Trophoblast cell (in vitro differentiated cells and primary cell): ENCODE data around the gene PLCG2.

Source experiments
- DNase-seq, 2 donors: peaks; one replicate each; pipeline ENCODE4 v3.0.0-alpha.2; 2016
- H2AFZ ChIP-seq: 2 replicates; pipeline ENCODE4 v1.6.1; 2013; ENCODE audit warnings: low read length, moderate library complexity, mild to moderate bottlenecking; ENCODE audit not compliant: insufficient read depth, poor library complexity
- H2AK5ac ChIP-seq: 2 replicates; pipeline ENCODE4 v1.6.1; 2013; ENCODE audit warnings: mild to moderate bottlenecking, low read length
- H2BK120ac ChIP-seq: 2 replicates; pipeline ENCODE4 v1.6.1; 2013; ENCODE audit warnings: low read length, mild to moderate bottlenecking, moderate library complexity; ENCODE audit not compliant: insufficient read depth, poor library complexity
- H2BK12ac ChIP-seq: 2 replicates; pipeline ENCODE4 v1.6.1; 2013; ENCODE audit warnings: mild to moderate bottlenecking, low read length, moderate library complexity
- H2BK5ac ChIP-seq: 2 replicates; pipeline ENCODE4 v1.6.1; 2013; ENCODE audit warnings: low read length, low read depth, moderate library complexity, mild to moderate bottlenecking; ENCODE audit not compliant: poor library complexity
- H3K14ac ChIP-seq: 2 replicates; pipeline ENCODE4 v1.6.1; 2013; ENCODE audit warnings: mild to moderate bottlenecking, low read length
- H3K18ac ChIP-seq: 2 replicates; pipeline ENCODE4 v1.6.1; 2013; ENCODE audit warnings: mild to moderate bottlenecking, low read length
- H3K23ac ChIP-seq: 2 replicates; pipeline ENCODE4 v1.6.1; 2013; ENCODE audit warnings: low read length
- H3K27ac ChIP-seq: 2 replicates; pipeline ENCODE4 v1.5.1; 2013; ENCODE audit warnings: low read depth, mild to moderate bottlenecking, inconsistent platforms, low read length, moderate library complexity
- H3K27me3 ChIP-seq: 2 replicates; pipeline ENCODE4 v1.6.1; 2013; ENCODE audit warnings: inconsistent platforms, mild to moderate bottlenecking, low read length, moderate library complexity; ENCODE audit not compliant: insufficient read depth
- H3K36me3 ChIP-seq, 2 experiments: 1 replicate in 1 of 2; 2 replicates in 1 of 2; pipeline ENCODE4 v1.6.1; 2013; ENCODE audit warnings: low read length in 2 of 2, mild to moderate bottlenecking in 2 of 2, moderate library complexity in 1 of 2; ENCODE audit not compliant: insufficient read depth in 2 of 2, control insufficient read depth in 1 of 2
- H3K4ac ChIP-seq: 2 replicates; pipeline ENCODE4 v1.6.1; 2013; ENCODE audit warnings: low read depth, mild to moderate bottlenecking, low read length, moderate library complexity
- H3K4me1 ChIP-seq, 2 experiments: 1 replicate in 1 of 2; 2 replicates in 1 of 2; pipeline ENCODE4 v1.6.1; 2013; ENCODE audit warnings: low read length in 2 of 2, mild to moderate bottlenecking in 2 of 2, moderate library complexity in 1 of 2; ENCODE audit not compliant: insufficient read depth in 2 of 2, control insufficient read depth in 1 of 2
- H3K4me2 ChIP-seq: 2 replicates; pipeline ENCODE4 v1.6.1; 2013; ENCODE audit warnings: inconsistent platforms, mild to moderate bottlenecking, low read length, moderate library complexity
- H3K4me3 ChIP-seq: 2 replicates; pipeline ENCODE4 v1.5.1; 2013; ENCODE audit warnings: mild to moderate bottlenecking, low read depth, low read length, inconsistent platforms
- H3K79me1 ChIP-seq: one replicate; pipeline ENCODE4 v1.6.1; 2013; ENCODE audit warnings: low read length
- H3K79me2 ChIP-seq: 2 replicates; pipeline ENCODE4 v1.6.1; 2013; ENCODE audit warnings: low read length, mild to moderate bottlenecking; ENCODE audit not compliant: control insufficient read depth, insufficient read depth, poor library complexity
- H3K9ac ChIP-seq: 2 replicates; pipeline ENCODE4 v1.6.1; 2013; ENCODE audit warnings: mild to moderate bottlenecking, low read length
- H3K9me3 ChIP-seq: 2 replicates; pipeline ENCODE4 v1.6.1; 2013; ENCODE audit warnings: low read depth, mild to moderate bottlenecking, control low read depth, inconsistent platforms, low read length; ENCODE audit not compliant: insufficient read depth
- H4K12ac ChIP-seq: 2 replicates; pipeline ENCODE4 v1.6.1; 2013; ENCODE audit warnings: low read depth, mild to moderate bottlenecking, low read length, moderate library complexity
- H4K8ac ChIP-seq: 2 replicates; pipeline ENCODE4 v1.6.1; 2013; ENCODE audit warnings: low read depth, mild to moderate bottlenecking, low read length, moderate library complexity
- H4K91ac ChIP-seq: one replicate; pipeline ENCODE4 v1.6.1; 2013; ENCODE audit warnings: low read depth, mild to moderate bottlenecking, low read length, moderate library complexity
- WGBS: extraction: QIAGEN DNeasy Blood & Tissue Kit; methylation state at CpG from one replicate; pipeline ENCODE4 v1.1.7; 2013; ENCODE audit warnings: missing lambda C conversion rate; ENCODE audit not compliant: insufficient read length, insufficient coverage; ENCODE audit errors: extremely low coverage; 5-methylcytosine and 5-hydroxymethylcytosine counted together

PLCG2 gene

GRCh38 chr16:81765111-81765919 lies 13.8 kb upstream of the PLCG2 start:
- H4K8ac ChIP-seq, result no peak overlapping the region
- H3K4ac ChIP-seq, result no peak overlapping the region
- no peak overlapping the region for H3K9ac ChIP-seq
- H3K18ac ChIP-seq, result no peak overlapping the region
- no peaks in the 10 kb centered on the region for H3K27me3 ChIP-seq
- DNase-seq, result no peak
- H3K4me2 ChIP-seq, result no peak overlapping the region
- no peak overlapping the region for H2BK12ac ChIP-seq
- no peaks in the 10 kb centered on the region for H3K79me2 ChIP-seq
- H2AK5ac ChIP-seq, result no peak overlapping the region
- no peaks in the 10 kb centered on the region for H3K36me3 ChIP-seq
- H3K23ac ChIP-seq, result no peak overlapping the region
- H3K9me3 ChIP-seq, result no peaks in the 10 kb centered on the region
- H3K4me1 ChIP-seq, result no peaks in the 10 kb centered on the region
- H3K4me3 ChIP-seq, result no peak overlapping the region
- H3K27ac ChIP-seq, result no peak overlapping the region
- no peak overlapping the region for H3K14ac ChIP-seq
- no peak overlapping the region for H2BK5ac ChIP-seq
- no peak overlapping the region for H2BK120ac ChIP-seq
- H2AFZ ChIP-seq, result no peak overlapping the region
- H3K79me1 ChIP-seq, result no peaks in the 10 kb centered on the region
- no peak overlapping the region for H4K91ac ChIP-seq
- WGBS, result no CpG with 5 or more reads among the region's 11 CpGs
- H4K12ac ChIP-seq, result no peak overlapping the region

GRCh38 chr16:81765969-81766368 lies 13.1 kb upstream of the PLCG2 start:
- Histone ChIP-seq H3K79me1 (no peaks in the 10 kb centered on the region), H3K79me2 (no peaks in the 10 kb centered on the region), H3K9me3 (no peaks in the 10 kb centered on the region), H3K36me3 (no peaks in the 10 kb centered on the region), H2BK5ac (no peak overlapping the region), H3K4me2 (no peak overlapping the region), H3K14ac (no peak overlapping the region), H2BK12ac (no peak overlapping the region), H3K9ac (no peak overlapping the region), H4K91ac (no peak overlapping the region), H3K23ac (no peak overlapping the region), H3K27me3 (no peaks in the 10 kb centered on the region), H3K4ac (no peak overlapping the region), H3K18ac (no peak overlapping the region), H4K12ac (no peak overlapping the region), H3K27ac (no peak overlapping the region), H2AFZ (no peak overlapping the region), H4K8ac (no peak overlapping the region), H2BK120ac (no peak overlapping the region), H3K4me1 (no peaks in the 10 kb centered on the region), H3K4me3 (no peak overlapping the region), H2AK5ac (no peak overlapping the region)
- no peak for DNase-seq

GRCh38 chr16:81767987-81768592 lies 11.0 kb upstream of the PLCG2 start:
- no peaks in the 10 kb centered on the region for H3K79me1 ChIP-seq
- no peak overlapping the region for H3K9ac ChIP-seq
- H3K23ac ChIP-seq, result no peak overlapping the region
- no peak overlapping the region for H3K4me2 ChIP-seq
- no peak for DNase-seq
- H4K8ac ChIP-seq, result no peak overlapping the region
- no peak overlapping the region for H3K14ac ChIP-seq
- no peak overlapping the region for H3K18ac ChIP-seq
- no peak overlapping the region for H2AFZ ChIP-seq
- H3K36me3 ChIP-seq, result no peaks in the 10 kb centered on the region
- no peak overlapping the region for H2BK120ac ChIP-seq
- H3K4ac ChIP-seq, result no peak overlapping the region
- no peaks in the 10 kb centered on the region for H3K27me3 ChIP-seq
- no peaks in the 10 kb centered on the region for H3K9me3 ChIP-seq
- H2BK12ac ChIP-seq, result no peak overlapping the region
- H2AK5ac ChIP-seq, result no peak overlapping the region
- no peak overlapping the region for H3K4me3 ChIP-seq
- H2BK5ac ChIP-seq, result no peak overlapping the region
- H3K27ac ChIP-seq, result no peak overlapping the region
- H3K4me1 ChIP-seq, result no peaks in the 10 kb centered on the region
- H3K79me2 ChIP-seq, result no peaks in the 10 kb centered on the region
- H4K91ac ChIP-seq, result no peak overlapping the region
- no CpG with 5 or more reads among the region's 9 CpGs for WGBS
- H4K12ac ChIP-seq, result no peak overlapping the region

- WGBS, result no CpG with 5 or more reads among the region's 7 CpGs
- no peaks in the 10 kb centered on the region for H3K36me3 ChIP-seq
- no peaks in the 10 kb centered on the region for H3K79me2 ChIP-seq
- DNase-seq, result no peak
- no peak overlapping the region for H2BK120ac ChIP-seq
- no peak overlapping the region for H3K14ac ChIP-seq
- no peak overlapping the region for H3K4me2 ChIP-seq
- no peak overlapping the region for H4K12ac ChIP-seq
- H3K4me1 ChIP-seq, result no peaks in the 10 kb centered on the region
- H2AK5ac ChIP-seq, result no peak overlapping the region
- H3K4me3 ChIP-seq, result no peak overlapping the region
- H2BK5ac ChIP-seq, result no peak overlapping the region
- H3K23ac ChIP-seq, result no peak overlapping the region
- no peak overlapping the region for H4K8ac ChIP-seq
- H2AFZ ChIP-seq, result no peak overlapping the region
- H3K9me3 ChIP-seq, result no peaks in the 10 kb centered on the region
- H3K27me3 ChIP-seq, result no peaks in the 10 kb centered on the region
- no peak overlapping the region for H3K27ac ChIP-seq
- no peak overlapping the region for H3K18ac ChIP-seq
- H3K4ac ChIP-seq, result no peak overlapping the region
- H4K91ac ChIP-seq, result no peak overlapping the region
- H3K9ac ChIP-seq, result no peak overlapping the region
- H3K79me1 ChIP-seq, result no peaks in the 10 kb centered on the region
- no peak overlapping the region for H2BK12ac ChIP-seq
Measured at GRCh38 chr16:81770008-81770407, 9.1 kb upstream of the PLCG2 start.
